ENCODE measurements around the gene CREBBP. TPM values are rescaled to one million over a fixed set of nuclear protein-coding genes. Genes with fewer than 3 reads are reported as not detected.

The CREBBP gene
- total RNA-seq, 1 donor from 2014 or later, result 151 TPM

Other genes with a start within 250 kb of the CREBBP start
- gene DNASE1, start 226.0 kb downstream of the CREBBP start, total RNA-seq, result 43.4 to 48.7 TPM (median 46.0 TPM) in 3 replicates
- gene TRAP1, start 163.2 kb downstream of the CREBBP start, total RNA-seq, result 141 to 149 TPM (median 142 TPM) in 3 replicates
- gene ADCY9, start 235.7 kb upstream of the CREBBP start, total RNA-seq, result 10.4 to 13.8 TPM (median 13.1 TPM) in 3 replicates

Measured in mesothelial cell of epicardium (in vitro differentiated cells).